ENCODE data around the gene LEF1. TPM values are rescaled to one million over a fixed set of nuclear protein-coding genes. Genes with fewer than 3 reads are reported as not detected.

LEF1 gene
- total and polyA plus RNA-seq, 2 donors (not counting 1 experiment from before 2014, with no cell fraction given) = 2.4 to 5.1 TPM

DNA sequence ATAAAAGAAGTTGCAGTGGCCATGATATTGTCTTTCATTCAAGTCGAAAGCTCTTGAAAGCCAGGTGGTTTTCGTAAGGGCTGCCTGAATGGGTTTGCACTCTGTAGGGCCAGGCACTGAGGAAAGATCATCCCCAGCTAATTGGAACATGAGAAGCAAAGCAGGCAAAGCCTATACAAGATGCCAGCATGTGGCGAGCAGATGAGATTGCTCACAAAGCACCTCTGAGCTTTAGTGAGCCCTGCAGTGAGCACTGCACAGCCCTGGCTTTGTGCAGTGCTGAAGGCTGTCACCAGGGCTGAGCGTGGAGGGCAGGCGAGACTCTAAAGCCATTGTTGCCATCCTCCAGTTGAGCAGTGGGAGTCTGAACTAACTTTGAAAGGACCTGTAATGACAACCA is 125.2 kb downstream of the LEF1 start:
- POLR2A ChIA-PET = no interaction called here
- TF ChIP-seq EZH2 (IDR thresholded peaks at IDR 0.05; ENCODE audit: borderline replicate concordance, insufficient read depth, low read depth, low read length, poor library complexity, severe bottlenecking) = no peak
- TF ChIP-seq, protein P1, sequence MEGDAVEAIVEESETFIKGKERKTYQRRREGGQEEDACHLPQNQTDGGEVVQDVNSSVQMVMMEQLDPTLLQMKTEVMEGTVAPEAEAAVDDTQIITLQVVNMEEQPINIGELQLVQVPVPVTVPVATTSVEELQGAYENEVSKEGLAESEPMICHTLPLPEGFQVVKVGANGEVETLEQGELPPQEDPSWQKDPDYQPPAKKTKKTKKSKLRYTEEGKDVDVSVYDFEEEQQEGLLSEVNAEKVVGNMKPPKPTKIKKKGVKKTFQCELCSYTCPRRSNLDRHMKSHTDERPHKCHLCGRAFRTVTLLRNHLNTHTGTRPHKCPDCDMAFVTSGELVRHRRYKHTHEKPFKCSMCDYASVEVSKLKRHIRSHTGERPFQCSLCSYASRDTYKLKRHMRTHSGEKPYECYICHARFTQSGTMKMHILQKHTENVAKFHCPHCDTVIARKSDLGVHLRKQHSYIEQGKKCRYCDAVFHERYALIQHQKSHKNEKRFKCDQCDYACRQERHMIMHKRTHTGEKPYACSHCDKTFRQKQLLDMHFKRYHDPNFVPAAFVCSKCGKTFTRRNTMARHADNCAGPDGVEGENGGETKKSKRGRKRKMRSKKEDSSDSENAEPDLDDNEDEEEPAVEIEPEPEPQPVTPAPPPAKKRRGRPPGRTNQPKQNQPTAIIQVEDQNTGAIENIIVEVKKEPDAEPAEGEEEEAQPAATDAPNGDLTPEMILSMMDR (IDR thresholded peaks at IDR 0.05) = no peak
- ATAC-seq (ENCODE audit: low read depth) (no peak), DNase-seq (no peak)
- Histone ChIP-seq H3K9me3 (ENCODE audit: control extremely low read depth in 1 of 3, control insufficient read depth in 2 of 3, insufficient read depth in 1 of 3, low read length in 2 of 3) (no peaks in the 10 kb centered on the region), H3K4me2 (replicated peaks; ENCODE audit: low read depth, low read length, poor library complexity, severe bottlenecking) (no peak overlapping the region), H3K4me3 (ENCODE audit: control extremely low read depth in 1 of 5, extremely low read depth in 1 of 5, insufficient read depth in 1 of 5, low read depth in 2 of 5, low read length in 4 of 5) (no peak overlapping the region), H3K4me1 (ENCODE audit: control insufficient read depth in 2 of 2, insufficient read depth in 2 of 2, low read length in 2 of 2) (no peaks in the 10 kb centered on the region), H4K20me1 (ENCODE audit: control insufficient read depth, insufficient read depth, low read length, poor library complexity, severe bottlenecking) (no peaks in the 10 kb centered on the region), H3K27me3 (replicated peaks in 1 of 4; ENCODE audit: control extremely low read depth in 1 of 4, control insufficient read depth in 3 of 4, insufficient read depth in 4 of 4, low read length in 3 of 4) (no peaks in the 10 kb centered on the region), H3K79me2 (ENCODE audit: control insufficient read depth, insufficient read depth, low read length) (no peaks in the 10 kb centered on the region), H3K36me3 (replicated peaks in 1 of 2; ENCODE audit: control extremely low read depth in 1 of 2, control insufficient read depth in 1 of 2, extremely low read depth in 1 of 2, insufficient read depth in 2 of 2, low read length in 1 of 2) (no peaks in the 10 kb centered on the region), H2AFZ (ENCODE audit: insufficient read depth, low read depth, low read length, poor library complexity, severe bottlenecking) (no peak overlapping the region), H3K27ac (ENCODE audit: low read length in 2 of 2) (no peak overlapping the region), H3K9ac (ENCODE audit: low read length) (no peak overlapping the region)
- intact Hi-C loops (cut with micrococcal nuclease) = no loop called here
- Mint-ChIP-seq H3K27ac (no peak overlapping the region), H3K9me3 (ENCODE audit: insufficient read depth) (no peaks in the 10 kb centered on the region), H3K4me1 (no peaks in the 10 kb centered on the region), H3K27me3 (no peaks in the 10 kb centered on the region), H3K4me3 (no peak overlapping the region)
- CTCF ChIA-PET = no interaction called here
- WGBS (ENCODE audit: insufficient coverage) = 96% methylated on average over 5 of the region's 5 CpGs

GRCh38 chr4:108042927-108043326 is 125.8 kb downstream of the LEF1 start:
- CTCF ChIA-PET = no interaction called here
- Mint-ChIP-seq H3K9me3 (ENCODE audit: insufficient read depth) (no peaks in the 10 kb centered on the region), H3K4me1 (no peaks in the 10 kb centered on the region)

More at GRCh38 chr4:108042927-108043326, 125.8 kb downstream of the LEF1 start:
- 100% methylated on average over 1 of the region's 3 CpGs for WGBS (ENCODE audit: insufficient coverage)
- POLR2A ChIA-PET = no interaction called here
- intact Hi-C loops (cut with micrococcal nuclease) = no loop called here
- Histone ChIP-seq H4K20me1 (ENCODE audit: control insufficient read depth, insufficient read depth, low read length, poor library complexity, severe bottlenecking) (no peaks in the 10 kb centered on the region), H3K4me1 (ENCODE audit: control insufficient read depth in 2 of 2, insufficient read depth in 2 of 2, low read length in 2 of 2) (no peaks in the 10 kb centered on the region), H3K9me3 (ENCODE audit: control extremely low read depth in 1 of 3, control insufficient read depth in 2 of 3, insufficient read depth in 1 of 3, low read length in 2 of 3) (no peaks in the 10 kb centered on the region), H3K4me2 (replicated peaks; ENCODE audit: low read depth, low read length, poor library complexity, severe bottlenecking) (no peak overlapping the region), H3K9ac (ENCODE audit: low read length) (no peak overlapping the region), H3K36me3 (replicated peaks in 1 of 2; ENCODE audit: control extremely low read depth in 1 of 2, control insufficient read depth in 1 of 2, extremely low read depth in 1 of 2, insufficient read depth in 2 of 2, low read length in 1 of 2) (no peaks in the 10 kb centered on the region), H3K4me3 (ENCODE audit: control extremely low read depth in 1 of 5, extremely low read depth in 1 of 5, insufficient read depth in 1 of 5, low read depth in 2 of 5, low read length in 4 of 5) (no peak overlapping the region), H3K79me2 (ENCODE audit: control insufficient read depth, insufficient read depth, low read length) (no peaks in the 10 kb centered on the region), H3K27ac (ENCODE audit: low read length in 2 of 2) (no peak overlapping the region), H3K27me3 (replicated peaks in 1 of 4; ENCODE audit: control extremely low read depth in 1 of 4, control insufficient read depth in 3 of 4, insufficient read depth in 4 of 4, low read length in 3 of 4) (no peaks in the 10 kb centered on the region), H2AFZ (ENCODE audit: insufficient read depth, low read depth, low read length, poor library complexity, severe bottlenecking) (no peak overlapping the region)
- H3K4me3 Mint-ChIP-seq = no peak overlapping the region
- TF ChIP-seq EZH2 (IDR thresholded peaks at IDR 0.05; ENCODE audit: borderline replicate concordance, insufficient read depth, low read depth, low read length, poor library complexity, severe bottlenecking) = no peak
- TF ChIP-seq, protein P1 (IDR thresholded peaks at IDR 0.05) = no peak
- ATAC-seq (ENCODE audit: low read depth) = no peak
- no peak overlapping the region for H3K27ac Mint-ChIP-seq
- DNase-seq = no peak
- H3K27me3 Mint-ChIP-seq = no peaks in the 10 kb centered on the region

Measured in B cell (primary cell).